Fibroblast of villous mesenchyme (primary cell): ENCODE measurements around the gene KCTD17. TPM values are rescaled to one million over a fixed set of nuclear protein-coding genes. Genes with fewer than 3 reads are reported as not detected.

Experiments
- DNase-seq: peaks from one replicate; pipeline ENCODE4 v3.0.0-alpha.2; 2010; ENCODE audit warnings: low read depth
- H3K4me3 ChIP-seq: 2 replicates; pipeline ENCODE4 v1.5.1; 2011; ENCODE audit warnings: low read depth, mild to moderate bottlenecking, low read length
- CTCF ChIP-seq: IDR thresholded peaks from 2 replicates; pipeline ENCODE4 v1.5.1; 2012; ENCODE audit warnings: low read depth, mild to moderate bottlenecking, low read length; ENCODE audit not compliant: insufficient read depth
- total RNA-seq: library from RNA; depleted of rRNA; stranded (reverse); fragments of >200 nt; gene quantifications from 2 replicates; pipeline ENCODE4 v1.2.3, GENCODE V29; 2012

Gene KCTD17
- total RNA-seq, 1 donor = 28.9 TPM

DNA sequence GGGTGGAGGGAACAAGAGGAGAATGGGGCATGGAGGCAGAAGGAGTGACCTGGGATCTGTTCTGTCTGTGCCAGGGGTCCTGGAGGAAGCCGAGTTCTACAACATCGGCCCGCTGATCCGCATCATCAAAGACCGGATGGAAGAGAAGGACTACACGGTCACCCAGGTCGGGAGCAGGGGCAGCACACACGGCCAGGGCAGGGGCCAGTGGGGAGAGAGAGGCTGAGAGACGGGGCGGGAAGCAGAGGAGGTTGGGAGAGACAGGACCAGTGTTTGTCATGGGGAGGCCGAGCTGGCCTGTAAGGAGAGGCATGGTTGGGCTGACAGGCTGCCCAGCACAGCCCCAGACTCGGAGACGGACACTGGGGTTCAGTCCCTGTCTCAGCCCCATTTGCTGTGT, 4.7 kb downstream of the KCTD17 start:
- no peak for DNase-seq
- no peak overlapping the region for H3K4me3 ChIP-seq
- TF ChIP-seq CTCF = no peak

DNA sequence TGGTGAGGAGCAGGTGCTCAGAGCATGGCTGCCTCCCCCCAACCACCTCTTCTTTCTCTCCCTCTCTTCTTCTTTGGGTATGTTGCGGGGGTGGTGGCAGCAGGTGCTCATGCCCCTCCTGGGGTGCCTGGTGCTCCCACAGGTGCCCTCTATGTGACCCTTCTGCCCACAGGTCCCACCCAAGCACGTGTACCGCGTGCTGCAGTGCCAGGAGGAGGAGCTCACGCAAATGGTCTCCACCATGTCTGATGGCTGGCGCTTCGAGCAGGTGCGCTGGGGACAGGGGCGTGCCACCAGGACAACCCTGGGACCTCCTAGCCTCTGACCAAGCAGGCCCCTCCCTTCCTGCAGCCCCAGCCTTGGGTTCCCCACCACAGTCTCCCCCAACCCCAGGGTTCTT, 5.7 kb downstream of the KCTD17 start:
- no peak for DNase-seq
- no peak overlapping the region for H3K4me3 ChIP-seq
- no peak for TF ChIP-seq CTCF

- DNase-seq = no peak
- no peak for TF ChIP-seq CTCF
- no peak overlapping the region for H3K4me3 ChIP-seq
These were observed 6.4 kb downstream of the KCTD17 start for GRCh38 chr22:37057796-37058510.

- TF ChIP-seq CTCF = no peak
- DNase-seq = no peak
- H3K4me3 ChIP-seq = no peak overlapping the region
These were observed 7.6 kb downstream of the KCTD17 start for GRCh38 chr22:37058917-37059701.

- H3K4me3 ChIP-seq = no peak overlapping the region
- no peak for DNase-seq
- no peak for TF ChIP-seq CTCF
These were observed 8.4 kb downstream of the KCTD17 start for GRCh38 chr22:37059876-37060449.

GRCh38 chr22:37060801-37061610, 9.5 kb downstream of the KCTD17 start:
- no peak overlapping the region for H3K4me3 ChIP-seq
- no peak for DNase-seq
- no peak for TF ChIP-seq CTCF
